Activated CD4-positive, alpha-beta T cell treated with anti-CD3 and anti-CD28 coated beads, Interleukin-2, amount 10 ng/mL, durations not matched to agents 7 days and 5 days (primary cell): Measurements from ENCODE around the gene NFKB2. TPM values are rescaled to one million over a fixed set of nuclear protein-coding genes. Genes with fewer than 3 reads are reported as not detected.
A peak's percentile ranks its signal among the peaks of the same experiment; 100 is the strongest.

Experiments used
- CTCF ChIA-PET: fragments of 350-600 bp; sonication (Branson Sonifier 250); formaldehyde crosslinking; loops from one replicate; lab custom pipeline; 2021; ENCODE audit warnings: antibody characterized with exemption; lab: Charles Lee
- POLR2A ChIA-PET: fragments of 350-600 bp; sonication (Branson Sonifier 250); formaldehyde crosslinking; loops from one replicate; lab custom pipeline; 2021; ENCODE audit warnings: antibody characterized with exemption; lab: Charles Lee
- DNase-seq: peaks from one replicate; pipeline ENCODE4 v3.0.0-alpha.2; 2020
- H3K27ac Mint-ChIP-seq: one replicate; pipeline ENCODE4 v1.8.0; 2021; ENCODE audit warnings: mild to moderate bottlenecking, moderate library complexity, mixed read lengths
- H3K27me3 Mint-ChIP-seq: one replicate; pipeline ENCODE4 v1.8.0; 2021; ENCODE audit warnings: mixed read lengths
- H3K36me3 Mint-ChIP-seq: one replicate; pipeline ENCODE4 v1.8.0; 2021; ENCODE audit warnings: low read depth, mixed read lengths
- H3K4me1 Mint-ChIP-seq: one replicate; pipeline ENCODE4 v1.8.0; 2021; ENCODE audit warnings: mixed read lengths
- H3K4me3 Mint-ChIP-seq: one replicate; pipeline ENCODE4 v1.8.0; 2021; ENCODE audit warnings: mild to moderate bottlenecking, moderate library complexity, mixed read lengths
- H3K9me3 Mint-ChIP-seq: one replicate; pipeline ENCODE4 v1.8.0; 2021; ENCODE audit warnings: mixed read lengths
- total RNA-seq, 2 experiments: library from RNA; stranded (reverse); gene quantifications; one replicate each; pipeline ENCODE4 v1.2.3, GENCODE V29; 2021

The NFKB2 gene
- total RNA-seq, 2 experiments from 2014 or later = 74.8 to 81.8 TPM

- Mint-ChIP-seq H3K4me1 (peaks cover 54% of the 10 kb centered on the region), H3K27me3 (no peaks in the 10 kb centered on the region), H3K9me3 (no peaks in the 10 kb centered on the region), H3K36me3 (peaks cover 32% of the 10 kb centered on the region), H3K4me3 (peak overlapping the region; percentile 92), H3K27ac (peak overlapping the region; percentile 71)
- ChIA-PET POLR2A (no interaction called here), CTCF (interaction anchor here (1.2 to 9.2 kb wide), 7 partner anchors 9 to 170 kb away, joined by 3 to 118 read pairs (median 19); partner anchors contain the start of gene ELOVL3)
- no peak for DNase-seq
Measured at GRCh38 chr10:102396730-102397151, 1.2 kb downstream of the NFKB2 start.

- H3K27ac Mint-ChIP-seq = peak overlapping the region; percentile 71
- ChIA-PET CTCF (interaction anchor here (0.6 to 9.2 kb wide), 15 partner anchors 9 to 266 kb away, joined by 3 to 118 read pairs (median 4); partner anchors contain the start of genes ELOVL3, FBXL15 and PPRC1), POLR2A (interaction anchor here (1.0 kb wide), 1 partner anchor 152 kb away, joined by 3 read pairs; the partner anchor contains the start of gene GBF1)
- peaks cover 54% of the 10 kb centered on the region for H3K4me1 Mint-ChIP-seq
- H3K9me3 Mint-ChIP-seq = no peaks in the 10 kb centered on the region
- peaks cover 32% of the 10 kb centered on the region for H3K36me3 Mint-ChIP-seq
- H3K4me3 Mint-ChIP-seq = peak overlapping the region; percentile 92
- no peaks in the 10 kb centered on the region for H3K27me3 Mint-ChIP-seq
- no peak for DNase-seq
Measured at GRCh38 chr10:102397222-102398171, 2.0 kb downstream of the NFKB2 start.

- Mint-ChIP-seq H3K27ac (peak overlapping the region; percentile 68), H3K36me3 (peaks cover 32% of the 10 kb centered on the region), H3K9me3 (no peaks in the 10 kb centered on the region), H3K27me3 (no peaks in the 10 kb centered on the region), H3K4me3 (peak overlapping the region; percentile 53), H3K4me1 (peaks cover 47% of the 10 kb centered on the region)
- POLR2A ChIA-PET = interaction anchor here (1.0 kb wide), 1 partner anchor 153 kb away, joined by 3 read pairs; the partner anchor contains the start of gene GBF1
- no peak for DNase-seq
- CTCF ChIA-PET = interaction anchor here (0.6 to 9.2 kb wide), 34 partner anchors 8 to 1838 kb away, joined by 3 to 118 read pairs (median 5); partner anchors contain the start of genes CUEDC2, ELOVL3, FBXL15 and PITX3
Measured at GRCh38 chr10:102398172-102399020, 2.9 kb downstream of the NFKB2 start.

- H3K36me3 Mint-ChIP-seq = peaks cover 32% of the 10 kb centered on the region
Measured at GRCh38 chr10:102399217-102400021, 3.9 kb downstream of the NFKB2 start.

GRCh38 chr10:102400076-102400475, 4.6 kb downstream of the NFKB2 start:
- CTCF ChIA-PET = interaction anchor here (0.6 to 9.2 kb wide), 31 partner anchors 11 to 287 kb away, joined by 3 to 118 read pairs (median 5); partner anchors contain the start of genes CUEDC2, FBXL15 and NOLC1
- peak overlapping the region; percentile 76 for H3K27ac Mint-ChIP-seq
- H3K36me3 Mint-ChIP-seq = peaks cover 32% of the 10 kb centered on the region
- no peaks in the 10 kb centered on the region for H3K9me3 Mint-ChIP-seq
- DNase-seq = no peak
- H3K4me1 Mint-ChIP-seq = peaks cover 41% of the 10 kb centered on the region
- POLR2A ChIA-PET = no interaction called here
- H3K27me3 Mint-ChIP-seq = no peaks in the 10 kb centered on the region
- H3K4me3 Mint-ChIP-seq = peak overlapping the region; percentile 62

More at GRCh38 chr10:102399217-102400021, 3.9 kb downstream of the NFKB2 start:
- POLR2A ChIA-PET = no interaction called here
- H3K4me3 Mint-ChIP-seq = peak overlapping the region; percentile 62
- no peaks in the 10 kb centered on the region for H3K9me3 Mint-ChIP-seq
- peak; percentile 88 for DNase-seq
- CTCF ChIA-PET = interaction anchor here (0.6 to 9.2 kb wide), 53 partner anchors 7 to 1839 kb away, joined by 3 to 118 read pairs (median 4); partner anchors contain the start of genes CUEDC2, FBXL15, NOLC1 and PITX3
- H3K27me3 Mint-ChIP-seq = no peaks in the 10 kb centered on the region
- H3K4me1 Mint-ChIP-seq = peaks cover 43% of the 10 kb centered on the region
- peak overlapping the region; percentile 76 for H3K27ac Mint-ChIP-seq

GRCh38 chr10:102400598-102401341, 5.3 kb downstream of the NFKB2 start:
- Mint-ChIP-seq H3K9me3 (no peaks in the 10 kb centered on the region), H3K27ac (peak overlapping the region; percentile 68), H3K4me1 (peaks cover 39% of the 10 kb centered on the region), H3K36me3 (peaks cover 29% of the 10 kb centered on the region), H3K4me3 (no peak overlapping the region), H3K27me3 (no peaks in the 10 kb centered on the region)
- POLR2A ChIA-PET = no interaction called here
- DNase-seq = no peak
- CTCF ChIA-PET = interaction anchor here (0.6 to 9.2 kb wide), 16 partner anchors 11 to 287 kb away, joined by 3 to 118 read pairs (median 7); partner anchors contain the start of genes FBXL15 and NOLC1

- H3K9me3 Mint-ChIP-seq = no peaks in the 10 kb centered on the region
- DNase-seq = no peak
- peaks cover 25% of the 10 kb centered on the region for H3K36me3 Mint-ChIP-seq
- ChIA-PET CTCF (interaction anchor here (0.5 to 9.2 kb wide), 3 partner anchors 130 to 170 kb away, joined by 3 to 118 read pairs (median 51); no protein-coding TSS in a partner anchor), POLR2A (no interaction called here)
- H3K27me3 Mint-ChIP-seq = no peaks in the 10 kb centered on the region
- no peak overlapping the region for H3K27ac Mint-ChIP-seq
- peaks cover 35% of the 10 kb centered on the region for H3K4me1 Mint-ChIP-seq
- no peak overlapping the region for H3K4me3 Mint-ChIP-seq
Measured at GRCh38 chr10:102401342-102401654, 5.8 kb downstream of the NFKB2 start.

GRCh38 chr10:102401735-102402511, 6.4 kb downstream of the NFKB2 start:
- Mint-ChIP-seq H3K4me3 (no peak overlapping the region), H3K36me3 (peaks cover 25% of the 10 kb centered on the region), H3K9me3 (no peaks in the 10 kb centered on the region), H3K27me3 (no peaks in the 10 kb centered on the region), H3K27ac (no peak overlapping the region), H3K4me1 (peaks cover 28% of the 10 kb centered on the region)
- ChIA-PET CTCF (interaction anchor here (0.5 to 6.5 kb wide), 5 partner anchors 8 to 233 kb away, joined by 3 to 51 read pairs (median 6); no protein-coding TSS in a partner anchor), POLR2A (no interaction called here)
- no peak for DNase-seq

- H3K4me3 Mint-ChIP-seq = no peak overlapping the region
- CTCF ChIA-PET = interaction anchor here (1.2 to 6.5 kb wide), 6 partner anchors 9 to 233 kb away, joined by 3 to 51 read pairs (median 7); partner anchors contain the start of genes C10orf95 and CUEDC2
Measured at GRCh38 chr10:102402512-102402896, 7.0 kb downstream of the NFKB2 start.

GRCh38 chr10:102403115-102403514, 7.6 kb downstream of the NFKB2 start:
- Mint-ChIP-seq H3K4me1 (peaks cover 18% of the 10 kb centered on the region), H3K27me3 (peaks cover under 1% of the 10 kb centered on the region), H3K9me3 (no peaks in the 10 kb centered on the region), H3K36me3 (peaks cover 18% of the 10 kb centered on the region), H3K27ac (no peak overlapping the region), H3K4me3 (no peak overlapping the region)
- DNase-seq = no peak
- ChIA-PET CTCF (interaction anchor here (0.6 to 6.5 kb wide), 15 partner anchors 9 to 234 kb away, joined by 3 to 51 read pairs (median 4); partner anchors contain the start of genes C10orf95, CUEDC2 and FBXL15), POLR2A (no interaction called here)

More at GRCh38 chr10:102402512-102402896, 7.0 kb downstream of the NFKB2 start:
- DNase-seq = no peak
- H3K4me1 Mint-ChIP-seq = peaks cover 23% of the 10 kb centered on the region
- H3K27ac Mint-ChIP-seq = no peak overlapping the region
- H3K27me3 Mint-ChIP-seq = no peaks in the 10 kb centered on the region
- H3K36me3 Mint-ChIP-seq = peaks cover 24% of the 10 kb centered on the region
- no peaks in the 10 kb centered on the region for H3K9me3 Mint-ChIP-seq
- POLR2A ChIA-PET = no interaction called here
